Keratinocyte (primary cell): ENCODE results near the gene TMCO4. TPM values are rescaled to one million over a fixed set of nuclear protein-coding genes. Genes with fewer than 3 reads are reported as not detected.

ENCODE experiments used
- DNase-seq: peaks from one replicate; pipeline ENCODE4 v3.0.0-alpha.2; 2011; ENCODE audit warnings: low read depth, missing footprints, low spot score
- FAIRE-seq: peaks from 2 replicates; lab custom pipeline; 2011; peaks lifted over from hg19 to GRCh38; lab: Jason Lieb, UNC
- H2AFZ ChIP-seq: 2 replicates; pipeline ENCODE4 v1.6.0; 2012; ENCODE audit warnings: low read length, control low read depth, inconsistent platforms; ENCODE audit not compliant: control insufficient read depth
- H3K27ac ChIP-seq: 2 replicates; pipeline ENCODE4 v1.5.1; 2011; ENCODE audit warnings: low read length; ENCODE audit not compliant: control insufficient read depth, insufficient read depth
- H3K27me3 ChIP-seq: 3 replicates; pipeline ENCODE4 v1.6.0; 2011; ENCODE audit warnings: low read length; ENCODE audit not compliant: control insufficient read depth, insufficient read depth; ENCODE audit errors: extremely low read depth
- H3K36me3 ChIP-seq, 2 experiments: 2 replicates in 1 of 2; 3 replicates in 1 of 2; pipeline ENCODE4 v1.5.1; 2011; ENCODE audit warnings: low read length in 2 of 2, mild to moderate bottlenecking in 1 of 2; ENCODE audit not compliant: control insufficient read depth in 2 of 2, insufficient read depth in 2 of 2; ENCODE audit errors: extremely low read depth in 1 of 2
- H3K4me1 ChIP-seq: 3 replicates; pipeline ENCODE4 v1.5.1; 2011; ENCODE audit warnings: low read length; ENCODE audit not compliant: control insufficient read depth, insufficient read depth; ENCODE audit errors: extremely low read depth
- H3K4me2 ChIP-seq: 3 replicates; pipeline ENCODE4 v1.6.0; 2011; ENCODE audit warnings: low read depth, low read length; ENCODE audit not compliant: control insufficient read depth, insufficient read depth; ENCODE audit errors: extremely low read depth
- H3K4me3 ChIP-seq, 3 experiments: fragments of 200-600 bp in 1 of 3; sonication (generic) in 1 of 3; 2 replicates in 2 of 3; 3 replicates in 1 of 3; pipeline ENCODE4 v1.5.1; 2011 to 2016; ENCODE audit warnings: low read length in 3 of 3, mild to moderate bottlenecking in 3 of 3, control low read depth in 2 of 3, inconsistent platforms in 1 of 3, low read depth in 1 of 3, mixed read lengths in 1 of 3, mixed run types in 1 of 3, moderate library complexity in 1 of 3; ENCODE audit not compliant: control insufficient read depth in 2 of 3, insufficient read depth in 2 of 3; ENCODE audit errors: extremely low read depth in 1 of 3
- H3K79me2 ChIP-seq: 2 replicates; pipeline ENCODE4 v1.6.0; 2012; ENCODE audit warnings: low read length; ENCODE audit not compliant: control insufficient read depth, insufficient read depth
- H3K9ac ChIP-seq: 3 replicates; pipeline ENCODE4 v1.6.0; 2011; ENCODE audit warnings: low read length; ENCODE audit not compliant: control insufficient read depth, insufficient read depth; ENCODE audit errors: extremely low read depth
- H3K9me1 ChIP-seq: 3 replicates; pipeline ENCODE4 v1.6.0; 2011; ENCODE audit warnings: low read length; ENCODE audit not compliant: control insufficient read depth, insufficient read depth; ENCODE audit errors: extremely low read depth
- H3K9me3 ChIP-seq: 2 replicates; pipeline ENCODE4 v1.5.1; 2012; ENCODE audit warnings: low read depth, low read length; ENCODE audit not compliant: control insufficient read depth
- H4K20me1 ChIP-seq: 3 replicates; pipeline ENCODE4 v1.6.0; 2011; ENCODE audit warnings: low read length; ENCODE audit not compliant: control insufficient read depth, insufficient read depth; ENCODE audit errors: extremely low read depth
- EZH2 ChIP-seq: IDR thresholded peaks from one replicate; pipeline ENCODE4 v1.6.1; 2012; ENCODE audit warnings: inconsistent platforms, mild to moderate bottlenecking, low read length, moderate library complexity
- dilution Hi-C: fragments of 300-500 bp; cut with MboI; formaldehyde crosslinking; loops from one replicate; pipeline ENCODE4 v1.7.0; 2020; ENCODE audit warnings: low sequenced_read_pairs; ENCODE audit not compliant: extremely low pct_ligation_motif_present
- polyA plus RNA-seq, 5 experiments: library from polyadenylated mRNA; depleted of rRNA in 3 of 5; stranded (reverse) in 3 of 5; stranded (forward) in 1 of 5; unstranded in 1 of 5; fragments of >200 nt; gene quantifications; 1 replicate in 1 of 5; 2 replicates in 3 of 5; 3 replicates in 1 of 5; pipeline versions ENCODE4 v1.2.1 to v1.2.3, GENCODE V29; 2011 to 2012; ENCODE audit warnings: missing spikeins in 2 of 5, low read depth in 1 of 5, low replicate concordance in 1 of 5
- TF ChIP-seq, protein P1 (sequence below), 3 experiments: IDR thresholded peaks in 1 of 3; conservative IDR thresholded peaks in 1 of 3; optimal IDR thresholded peaks in 1 of 3; 2 replicates in 2 of 3; 3 replicates in 1 of 3; pipeline versions ENCODE3 to v1.5.1; 2011; ENCODE audit warnings: low read length in 3 of 3, mild to moderate bottlenecking in 3 of 3, moderate library complexity in 2 of 3, control low read depth in 1 of 3, inconsistent platforms in 1 of 3; ENCODE audit not compliant: insufficient read depth in 2 of 3; ENCODE audit errors: extremely low read depth in 1 of 3

TMCO4 gene
- polyA plus RNA-seq, 1 donor (not counting 4 experiments of a cell fraction or from before 2014, with no cell fraction given) = 1.2 TPM

GRCh38 chr1:19690342-19690741 lies 109.4 kb downstream of the TMCO4 start:
- dilution Hi-C loops = no loop called here
- Histone ChIP-seq H3K27ac (no peak overlapping the region), H3K4me2 (no peak overlapping the region), H3K9me1 (no peaks in the 10 kb centered on the region), H3K4me1 (no peaks in the 10 kb centered on the region), H3K79me2 (no peaks in the 10 kb centered on the region), H3K9ac (no peak overlapping the region), H3K27me3 (peaks cover 4% of the 10 kb centered on the region), H3K4me3 (no peak overlapping the region), H2AFZ (no peak overlapping the region), H3K9me3 (no peaks in the 10 kb centered on the region), H3K36me3 (no peaks in the 10 kb centered on the region), H4K20me1 (no peaks in the 10 kb centered on the region)
- FAIRE-seq = no peak
- TF ChIP-seq, protein P1, sequence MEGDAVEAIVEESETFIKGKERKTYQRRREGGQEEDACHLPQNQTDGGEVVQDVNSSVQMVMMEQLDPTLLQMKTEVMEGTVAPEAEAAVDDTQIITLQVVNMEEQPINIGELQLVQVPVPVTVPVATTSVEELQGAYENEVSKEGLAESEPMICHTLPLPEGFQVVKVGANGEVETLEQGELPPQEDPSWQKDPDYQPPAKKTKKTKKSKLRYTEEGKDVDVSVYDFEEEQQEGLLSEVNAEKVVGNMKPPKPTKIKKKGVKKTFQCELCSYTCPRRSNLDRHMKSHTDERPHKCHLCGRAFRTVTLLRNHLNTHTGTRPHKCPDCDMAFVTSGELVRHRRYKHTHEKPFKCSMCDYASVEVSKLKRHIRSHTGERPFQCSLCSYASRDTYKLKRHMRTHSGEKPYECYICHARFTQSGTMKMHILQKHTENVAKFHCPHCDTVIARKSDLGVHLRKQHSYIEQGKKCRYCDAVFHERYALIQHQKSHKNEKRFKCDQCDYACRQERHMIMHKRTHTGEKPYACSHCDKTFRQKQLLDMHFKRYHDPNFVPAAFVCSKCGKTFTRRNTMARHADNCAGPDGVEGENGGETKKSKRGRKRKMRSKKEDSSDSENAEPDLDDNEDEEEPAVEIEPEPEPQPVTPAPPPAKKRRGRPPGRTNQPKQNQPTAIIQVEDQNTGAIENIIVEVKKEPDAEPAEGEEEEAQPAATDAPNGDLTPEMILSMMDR (optimal IDR thresholded peaks at IDR 0.05 in 1 of 3, IDR thresholded peaks at IDR 0.05 in 1 of 3, conservative IDR thresholded peaks at IDR 0.05 in 1 of 3; ENCODE audit: extremely low read depth in 1 of 3, insufficient read depth in 2 of 3, low read length in 3 of 3) = no peak
- no peak for TF ChIP-seq EZH2
- no peak for DNase-seq

GRCh38 chr1:19689856-19690255 lies 109.9 kb downstream of the TMCO4 start:
- H3K4me2 ChIP-seq = no peak overlapping the region

More at GRCh38 chr1:19689856-19690255, 109.9 kb downstream of the TMCO4 start:
- Histone ChIP-seq H4K20me1 (no peaks in the 10 kb centered on the region), H3K27me3 (peaks cover 4% of the 10 kb centered on the region), H3K9me1 (no peaks in the 10 kb centered on the region), H2AFZ (no peak overlapping the region), H3K36me3 (no peaks in the 10 kb centered on the region), H3K9ac (no peak overlapping the region), H3K27ac (no peak overlapping the region), H3K9me3 (no peaks in the 10 kb centered on the region), H3K4me1 (no peaks in the 10 kb centered on the region), H3K79me2 (no peaks in the 10 kb centered on the region), H3K4me3 (no peak overlapping the region)
- DNase-seq = no peak
- no peak for FAIRE-seq
- dilution Hi-C loops = no loop called here
- TF ChIP-seq EZH2 = no peak
- TF ChIP-seq, protein P1 (optimal IDR thresholded peaks at IDR 0.05 in 1 of 3, IDR thresholded peaks at IDR 0.05 in 1 of 3, conservative IDR thresholded peaks at IDR 0.05 in 1 of 3; ENCODE audit: extremely low read depth in 1 of 3, insufficient read depth in 2 of 3, low read length in 3 of 3) = no peak
